DOHH2 (cell line): ENCODE data around the gene DYNC2LI1.
"Not testable (repeated sequence)": the region's sequence is repeated elsewhere in the genome, so short reads cannot be mapped to it uniquely, and the experiment has no call there.

ENCODE experiments used
- H3F3A ChIP-seq: fragments of 200-600 bp; sonication (generic), shearing (Covaris generic); 2 replicates; pipeline ENCODE4 v1.6.0; 2016; ENCODE audit warnings: antibody characterized with exemption, mild to moderate bottlenecking; ENCODE audit not compliant: control insufficient read depth, insufficient read depth
- H3K27ac ChIP-seq: fragments of 200-600 bp; sonication (generic); 2 replicates; pipeline ENCODE4 v1.5.1; 2014; ENCODE audit warnings: low read depth, mild to moderate bottlenecking, low read length, moderate library complexity
- H3K27me3 ChIP-seq: fragments of 200-600 bp; sonication (generic); 2 replicates; pipeline ENCODE4 v1.6.1; 2014; ENCODE audit warnings: mild to moderate bottlenecking, low read length, mixed read lengths; ENCODE audit not compliant: control insufficient read depth
- H3K36me3 ChIP-seq: fragments of 200-600 bp; sonication (generic); 2 replicates; pipeline ENCODE4 v1.6.1; 2014; ENCODE audit warnings: mild to moderate bottlenecking, low read length, moderate library complexity, mixed read lengths; ENCODE audit not compliant: control insufficient read depth
- H3K4me1 ChIP-seq: fragments of 200-600 bp; sonication (generic); 2 replicates; pipeline ENCODE4 v1.6.1; 2014; ENCODE audit warnings: mild to moderate bottlenecking, low read length, mixed read lengths; ENCODE audit not compliant: control insufficient read depth
- H3K4me2 ChIP-seq: fragments of 200-600 bp; sonication (generic); 2 replicates; pipeline ENCODE4 v1.6.0; 2014; ENCODE audit warnings: mild to moderate bottlenecking, low read length, moderate library complexity
- H3K4me3 ChIP-seq: fragments of 200-600 bp; sonication (generic); 2 replicates; pipeline ENCODE4 v1.5.1; 2014; ENCODE audit warnings: mild to moderate bottlenecking, low read length, mixed read lengths
- H3K79me2 ChIP-seq: fragments of 200-600 bp; sonication (generic); 2 replicates; pipeline ENCODE4 v1.6.1; 2014; ENCODE audit warnings: mild to moderate bottlenecking, low read length, mixed read lengths; ENCODE audit not compliant: control insufficient read depth
- H3K9me2 ChIP-seq: fragments of 200-600 bp; sonication (generic); replicated peaks from 2 replicates; pipeline ENCODE4 v1.6.1; 2014; ENCODE audit warnings: mild to moderate bottlenecking, low read length, mixed read lengths; ENCODE audit not compliant: control insufficient read depth
- H3K9me3 ChIP-seq: fragments of 200-600 bp; sonication (generic); 2 replicates; pipeline ENCODE4 v1.6.1; 2014; ENCODE audit warnings: antibody characterized with exemption, low read length, mixed read lengths; ENCODE audit not compliant: control insufficient read depth, insufficient read depth
- H4K20me1 ChIP-seq: fragments of 200-600 bp; sonication (generic); 2 replicates; pipeline ENCODE4 v1.6.0; 2014; ENCODE audit warnings: low read depth, mild to moderate bottlenecking, antibody characterized with exemption, low read length, moderate library complexity; ENCODE audit not compliant: control insufficient read depth, insufficient read depth
- EZH2phosphoT487 ChIP-seq: fragments of 200-600 bp; sonication (generic); IDR thresholded peaks from 2 replicates; pipeline ENCODE4 v1.6.1; 2017; ENCODE audit warnings: borderline replicate concordance, mild to moderate bottlenecking, antibody characterized with exemption, low read length, moderate library complexity, mixed read lengths
- TF ChIP-seq, protein P1 (sequence below): fragments of 200-600 bp; sonication (generic); IDR thresholded peaks from one replicate; pipeline ENCODE4 v1.5.1; 2014; ENCODE audit warnings: antibody characterized with exemption, mild to moderate bottlenecking, low read depth, low read length; ENCODE audit not compliant: poor library complexity, severe bottlenecking

DYNC2LI1 gene

DNA sequence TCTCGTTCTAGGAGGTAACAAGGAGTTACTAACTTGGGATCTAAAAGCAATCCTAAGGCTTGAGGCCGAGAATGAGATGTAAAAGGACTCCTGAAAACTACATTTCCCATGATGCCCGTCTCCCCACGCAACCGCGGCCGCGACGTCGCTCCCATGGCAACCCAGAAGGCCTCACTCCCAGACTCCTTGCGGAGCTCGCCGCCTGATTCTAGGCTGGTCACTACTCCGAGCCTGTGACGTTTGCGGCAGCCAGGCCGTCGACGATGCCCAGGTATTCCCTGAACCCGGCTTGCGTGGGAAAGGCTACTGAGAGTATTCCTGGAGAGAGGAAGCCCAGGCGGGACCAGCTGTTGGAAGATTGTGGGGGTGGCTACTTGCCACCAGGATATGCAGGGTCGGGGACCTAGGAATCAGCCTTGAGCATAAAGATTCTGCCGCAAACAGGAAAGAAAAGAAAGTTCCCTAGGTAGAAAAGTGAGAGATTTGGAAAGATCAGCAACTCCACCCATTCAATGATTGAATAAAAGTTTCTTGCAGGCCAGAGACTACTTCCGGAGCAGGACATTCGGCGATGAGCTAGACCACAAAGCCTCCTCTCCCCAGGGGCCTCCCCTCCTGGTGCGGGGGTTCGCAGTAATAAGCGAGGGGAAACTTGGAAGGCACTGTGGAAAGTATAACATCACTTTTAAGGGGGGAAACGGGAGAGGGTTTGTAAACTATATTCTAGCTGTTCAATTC, at the start of gene DYNC2LI1:
TSS of gene DYNC2LI1 (plus strand) at position 164 of the 738 bp plus-strand sequence. CDS start at position 264, 100 bp downstream.
- Histone ChIP-seq H3K27ac (no peak within 1 kb of the TSS), H3F3A (peaks cover 2% of the 10 kb centered on the region; the same call in 1 of the 2 replicates), H4K20me1 (no peaks in the 10 kb centered on the region), H3K79me2 (no peaks in the 10 kb centered on the region), H3K4me1 (peaks cover 6% of the 10 kb centered on the region), H3K9me2 (no peaks in the 10 kb centered on the region), H3K4me2 (peak within 1 kb of the TSS; percentile 74), H3K4me3 (peak within 1 kb of the TSS; percentile 84), H3K27me3 (no peaks in the 10 kb centered on the region), H3K36me3 (peaks cover 2% of the 10 kb centered on the region; the same call in 1 of the 2 replicates), H3K9me3 (no peaks in the 10 kb centered on the region)
- TF ChIP-seq EZH2phosphoT487, result no peak
- TF ChIP-seq, protein P1, sequence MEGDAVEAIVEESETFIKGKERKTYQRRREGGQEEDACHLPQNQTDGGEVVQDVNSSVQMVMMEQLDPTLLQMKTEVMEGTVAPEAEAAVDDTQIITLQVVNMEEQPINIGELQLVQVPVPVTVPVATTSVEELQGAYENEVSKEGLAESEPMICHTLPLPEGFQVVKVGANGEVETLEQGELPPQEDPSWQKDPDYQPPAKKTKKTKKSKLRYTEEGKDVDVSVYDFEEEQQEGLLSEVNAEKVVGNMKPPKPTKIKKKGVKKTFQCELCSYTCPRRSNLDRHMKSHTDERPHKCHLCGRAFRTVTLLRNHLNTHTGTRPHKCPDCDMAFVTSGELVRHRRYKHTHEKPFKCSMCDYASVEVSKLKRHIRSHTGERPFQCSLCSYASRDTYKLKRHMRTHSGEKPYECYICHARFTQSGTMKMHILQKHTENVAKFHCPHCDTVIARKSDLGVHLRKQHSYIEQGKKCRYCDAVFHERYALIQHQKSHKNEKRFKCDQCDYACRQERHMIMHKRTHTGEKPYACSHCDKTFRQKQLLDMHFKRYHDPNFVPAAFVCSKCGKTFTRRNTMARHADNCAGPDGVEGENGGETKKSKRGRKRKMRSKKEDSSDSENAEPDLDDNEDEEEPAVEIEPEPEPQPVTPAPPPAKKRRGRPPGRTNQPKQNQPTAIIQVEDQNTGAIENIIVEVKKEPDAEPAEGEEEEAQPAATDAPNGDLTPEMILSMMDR, result no peak

DNA sequence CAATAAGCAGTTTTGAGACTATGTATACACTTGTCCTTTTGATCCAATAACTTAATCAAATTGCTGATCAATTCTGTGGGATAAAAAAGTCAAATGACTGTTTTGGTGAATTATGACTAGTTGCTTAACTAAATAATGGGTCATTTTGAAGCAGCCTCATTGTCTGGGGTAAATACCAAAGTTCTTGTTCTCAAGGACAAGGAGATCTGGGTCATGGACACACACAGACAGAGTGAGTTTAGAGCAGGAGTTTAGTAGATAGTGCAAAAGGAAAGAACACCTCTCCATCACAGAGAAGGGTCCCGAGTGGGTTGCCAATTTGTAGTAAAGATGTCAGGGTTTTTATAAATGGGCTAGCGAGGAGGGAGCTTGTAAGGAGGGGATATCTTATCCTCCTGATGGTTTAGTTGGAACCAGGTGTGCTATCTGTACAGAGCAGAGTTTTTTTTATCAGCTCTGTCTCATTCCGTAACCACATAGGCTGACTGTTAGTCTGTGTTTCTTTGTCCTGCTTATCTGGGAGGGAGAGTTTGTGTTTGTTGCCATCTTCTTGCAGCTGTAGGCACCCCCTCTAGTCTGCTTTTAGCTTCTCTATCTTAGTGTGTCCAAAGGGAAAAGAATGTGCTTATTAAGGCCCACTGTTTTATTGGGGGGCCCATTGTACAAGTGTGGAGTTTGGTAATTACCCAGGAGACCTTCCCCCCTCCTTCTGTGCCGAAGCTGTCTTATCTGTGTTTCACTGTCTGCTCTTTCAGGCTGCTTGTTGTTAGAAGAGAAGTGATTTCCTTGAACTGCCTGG, 48.9 kb upstream of the DYNC2LI1 start:
- no peaks in the 10 kb centered on the region for H3K27me3 ChIP-seq
- no peaks in the 10 kb centered on the region for H3K9me3 ChIP-seq
- H3K27ac ChIP-seq, result no peak overlapping the region
- no peak overlapping the region for H3K4me3 ChIP-seq
- no peaks in the 10 kb centered on the region for H3F3A ChIP-seq
- H3K4me2 ChIP-seq, result no peak overlapping the region
- H3K9me2 ChIP-seq, result no peaks in the 10 kb centered on the region
- peaks cover 5% of the 10 kb centered on the region; the same call in 1 of the 2 replicates for H3K4me1 ChIP-seq
- no peaks in the 10 kb centered on the region for H3K79me2 ChIP-seq
- no peaks in the 10 kb centered on the region for H4K20me1 ChIP-seq
- H3K36me3 ChIP-seq, result no peaks in the 10 kb centered on the region
- TF ChIP-seq, protein P1, result no peak
- no peak for TF ChIP-seq EZH2phosphoT487

DNA sequence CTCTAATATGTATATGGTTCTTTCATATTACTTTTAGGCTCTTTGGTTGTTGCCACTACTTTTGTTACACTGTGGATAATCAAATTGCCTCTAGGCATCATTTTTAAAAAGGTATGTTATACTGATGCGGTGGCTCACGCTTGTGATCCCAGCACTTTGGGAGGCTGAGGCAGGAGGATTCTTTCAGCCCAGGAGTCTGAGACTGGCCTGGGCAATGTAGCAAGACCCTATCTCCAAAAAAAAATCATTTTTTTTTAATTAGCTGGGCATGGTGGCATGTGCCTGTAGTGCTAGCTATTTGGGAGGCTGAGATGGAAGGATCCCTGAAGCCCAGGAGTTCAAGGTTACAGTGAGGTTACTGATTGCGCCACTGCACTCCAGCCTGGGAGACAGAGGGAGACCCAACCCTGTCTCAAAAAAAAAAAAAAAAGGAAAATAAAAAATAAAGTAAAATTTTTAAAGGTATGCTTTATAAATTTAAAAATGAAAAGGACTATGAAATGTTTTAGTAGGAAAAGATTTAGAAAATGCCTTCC, 48.1 kb upstream of the DYNC2LI1 start:
- Histone ChIP-seq H3K36me3 (no peaks in the 10 kb centered on the region), H3K4me1 (peaks cover 4% of the 10 kb centered on the region; the same call in 1 of the 2 replicates), H3K27me3 (no peaks in the 10 kb centered on the region), H3K27ac (no peak overlapping the region), H3K4me2 (no peak overlapping the region), H4K20me1 (no peaks in the 10 kb centered on the region), H3K4me3 (no peak overlapping the region), H3F3A (no peaks in the 10 kb centered on the region), H3K79me2 (no peaks in the 10 kb centered on the region), H3K9me3 (no peaks in the 10 kb centered on the region), H3K9me2 (no peaks in the 10 kb centered on the region)
- TF ChIP-seq, protein P1, result no peak
- TF ChIP-seq EZH2phosphoT487, result no peak

DNA sequence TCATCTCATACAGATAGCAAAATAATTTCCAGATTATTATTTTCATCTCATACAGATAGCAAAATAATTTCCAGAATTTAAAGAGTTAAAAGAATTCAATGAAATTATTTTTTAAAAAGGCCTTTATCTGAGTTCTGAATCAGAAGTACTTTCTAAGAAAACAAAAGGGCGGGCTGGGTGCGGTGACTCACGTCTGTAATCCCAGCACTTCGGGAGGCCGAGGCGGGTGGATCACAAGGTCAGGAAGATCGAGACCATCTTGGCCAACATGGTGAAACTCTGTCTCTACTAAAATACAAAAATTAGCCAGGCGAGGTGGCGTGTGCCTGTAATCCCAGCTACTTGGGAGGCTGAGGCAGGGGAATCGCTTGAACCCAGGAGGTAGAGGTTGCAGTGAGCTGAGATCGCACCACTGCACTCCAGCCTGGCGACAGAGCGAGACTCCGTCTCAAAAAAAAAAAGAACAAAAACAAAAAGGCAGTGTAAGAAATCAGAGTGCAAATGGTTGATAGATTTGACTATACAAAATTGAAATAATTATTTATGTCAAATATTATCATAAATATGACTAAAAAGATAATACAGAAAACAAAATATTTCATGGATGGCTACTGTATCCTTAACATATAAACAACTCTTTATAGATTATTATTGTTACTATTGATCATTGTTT, 46.7 kb upstream of the DYNC2LI1 start:
- not testable (repeated sequence) for H3K4me3 ChIP-seq, H3K4me1 ChIP-seq, H3K36me3 ChIP-seq, H3K4me2 ChIP-seq, H3K9me2 ChIP-seq, H3K79me2 ChIP-seq, H3F3A ChIP-seq, H4K20me1 ChIP-seq, H3K27me3 ChIP-seq, H3K9me3 ChIP-seq, H3K27ac ChIP-seq
